22Rv1 (cell line): Measurements from ENCODE around the gene PPP6R3.

ENCODE experiments used
- CTCF ChIP-seq: fragments of 450-650 bp; IDR thresholded peaks from 2 replicates; pipeline ENCODE4 v1.5.1; 2017; ENCODE audit warnings: mild to moderate bottlenecking
- ZFX ChIP-seq: fragments of 450-650 bp; IDR thresholded peaks from 2 replicates; pipeline ENCODE4 v1.6.1; 2017; ENCODE audit warnings: antibody characterized with exemption, borderline replicate concordance

DNA sequence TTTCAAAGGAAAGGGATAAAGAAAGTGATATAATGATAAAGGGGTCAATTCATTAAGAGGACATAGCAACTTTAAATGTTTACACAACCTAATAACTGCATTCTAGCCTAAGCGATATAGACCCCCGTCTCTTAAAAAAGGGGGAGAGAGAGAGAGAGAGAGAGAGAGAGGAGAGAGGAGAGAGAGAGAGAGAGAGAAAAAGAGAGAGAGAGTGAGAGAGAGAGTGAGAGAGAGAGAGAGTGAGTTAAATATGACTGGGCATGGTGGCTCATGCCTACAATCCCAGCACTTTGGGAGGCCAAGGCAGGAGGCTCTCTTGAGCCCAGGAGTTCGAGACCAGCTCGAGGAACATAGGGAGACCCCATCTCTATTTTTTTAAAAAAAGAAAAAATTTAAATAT, 133.6 kb downstream of the PPP6R3 start:
- TF ChIP-seq CTCF (no peak), ZFX (no peak)
